ENCODE measurements around the gene TSSC4. TPM values are rescaled to one million over a fixed set of nuclear protein-coding genes. Genes with fewer than 3 reads are reported as not detected.

Gene TSSC4
- total and polyA plus RNA-seq, 2 of the 13 experiments (the other 11 are each of a cell fraction or from before 2014, with no cell fraction given): 16.2 to 58.6 TPM

DNA sequence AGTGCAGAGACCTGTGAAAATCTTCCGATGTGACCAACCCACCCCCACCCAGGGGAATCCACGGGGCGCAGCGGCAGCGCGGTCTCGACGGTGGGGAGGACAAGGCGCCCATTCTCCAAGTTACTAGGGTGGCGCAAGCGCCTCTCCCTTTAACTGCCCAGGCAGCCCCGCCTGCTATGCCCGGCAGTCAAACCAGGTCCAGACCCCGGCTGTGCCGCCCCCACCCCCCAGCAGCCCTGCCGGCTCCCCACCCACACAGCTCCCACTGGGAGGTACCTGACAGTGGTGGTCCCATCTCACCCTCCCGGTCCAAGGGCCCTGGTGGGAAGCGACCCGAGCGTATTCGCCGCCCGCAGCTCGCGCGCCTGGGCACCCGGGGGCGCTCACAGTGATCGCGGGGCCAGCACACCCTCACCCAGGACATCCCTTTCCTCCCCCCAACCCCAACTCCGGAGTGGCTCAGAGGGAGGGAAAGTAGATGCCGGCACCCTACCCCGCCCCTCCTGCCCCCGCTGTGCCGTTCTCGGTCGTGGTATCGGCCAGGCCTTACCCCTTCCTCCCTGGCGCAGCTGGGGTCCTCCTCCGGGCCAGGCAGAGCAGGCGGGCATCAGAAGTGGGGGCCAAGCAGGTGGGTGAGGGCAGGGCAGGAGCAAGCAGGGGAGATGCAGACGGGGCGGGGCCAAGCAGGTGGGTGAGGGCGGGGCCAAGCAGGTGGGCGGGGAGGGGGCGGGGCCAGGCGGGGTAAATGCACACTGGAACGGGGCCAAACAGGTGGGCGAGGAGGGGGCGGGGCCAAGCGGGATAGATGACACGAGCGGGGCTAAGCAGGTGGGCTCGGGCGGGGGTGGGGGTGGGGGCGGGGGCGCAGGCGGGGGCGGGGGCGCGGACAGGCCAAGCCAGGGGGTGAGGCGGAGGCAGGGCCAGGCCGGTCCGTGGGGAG lies 43.6 kb downstream of the TSSC4 start, which contains the start of gene TRPM5:
Gene TRPM5, minus strand, starts transcription at position 634 of the 940 bp plus-strand sequence. CDS start 21,478 bp downstream, outside the sequence.
- 36% methylated on average over 34 of the region's 64 CpGs for whole genome bisulfite sequencing (ENCODE audit: low lambda C conversion rate)
- H3K4me3 ChIP-seq (replicated peaks in 1 of 3; ENCODE audit: insufficient read depth in 1 of 3, low read depth in 2 of 3, low read length in 3 of 3): no peak within 1 kb of the TSS
- no peaks in the 10 kb centered on the region for H3K9me3 ChIP-seq (ENCODE audit: low read length)
- no peaks in the 10 kb centered on the region for H3K79me2 ChIP-seq (ENCODE audit: insufficient read depth, low read length)
- intact Hi-C loops (cut with micrococcal nuclease; ENCODE audit: unreplicated experiment) (no loop called here), in situ Hi-C loops (cut with HindIII; ENCODE audit: extremely low pct_ligation_motif_present, low pct_unique_long_range_greater_than_20kb) (no loop called here)
- FAIRE-seq (no peak), DNase-seq (ENCODE audit: low spot score) (no peak), ATAC-seq (no peak)
- no peak within 1 kb of the TSS for H3K9ac ChIP-seq (ENCODE audit: insufficient read depth, low read depth, low read length)
- no peaks in the 10 kb centered on the region for H3K4me1 ChIP-seq (ENCODE audit: insufficient read depth, low read length)
- H3K27me3 ChIP-seq (ENCODE audit: control insufficient read depth in 1 of 2, insufficient read depth in 2 of 2, low read length in 2 of 2): peaks cover 12 to 60% of the 10 kb centered on the region in 2 experiments; a peak in 4 of 5 replicates
- ChIA-PET POLR2A (no interaction called here), CTCF (ENCODE audit: low intra/inter-chr PET ratio, low total read pairs) (no interaction called here)
- BruUV-seq (replicated peaks): no TSS peak
- H3K27ac ChIP-seq (ENCODE audit: extremely low read length, insufficient read depth, low read length): no peak within 1 kb of the TSS
- H2AFZ ChIP-seq (ENCODE audit: low read length): no peak within 1 kb of the TSS
- H3K4me2 ChIP-seq (ENCODE audit: low read depth, low read length): no peak within 1 kb of the TSS
- H4K20me1 ChIP-seq (ENCODE audit: insufficient read depth, low read length): no peaks in the 10 kb centered on the region; the same call in 1 of the 2 replicates
- TF ChIP-seq, protein P1, sequence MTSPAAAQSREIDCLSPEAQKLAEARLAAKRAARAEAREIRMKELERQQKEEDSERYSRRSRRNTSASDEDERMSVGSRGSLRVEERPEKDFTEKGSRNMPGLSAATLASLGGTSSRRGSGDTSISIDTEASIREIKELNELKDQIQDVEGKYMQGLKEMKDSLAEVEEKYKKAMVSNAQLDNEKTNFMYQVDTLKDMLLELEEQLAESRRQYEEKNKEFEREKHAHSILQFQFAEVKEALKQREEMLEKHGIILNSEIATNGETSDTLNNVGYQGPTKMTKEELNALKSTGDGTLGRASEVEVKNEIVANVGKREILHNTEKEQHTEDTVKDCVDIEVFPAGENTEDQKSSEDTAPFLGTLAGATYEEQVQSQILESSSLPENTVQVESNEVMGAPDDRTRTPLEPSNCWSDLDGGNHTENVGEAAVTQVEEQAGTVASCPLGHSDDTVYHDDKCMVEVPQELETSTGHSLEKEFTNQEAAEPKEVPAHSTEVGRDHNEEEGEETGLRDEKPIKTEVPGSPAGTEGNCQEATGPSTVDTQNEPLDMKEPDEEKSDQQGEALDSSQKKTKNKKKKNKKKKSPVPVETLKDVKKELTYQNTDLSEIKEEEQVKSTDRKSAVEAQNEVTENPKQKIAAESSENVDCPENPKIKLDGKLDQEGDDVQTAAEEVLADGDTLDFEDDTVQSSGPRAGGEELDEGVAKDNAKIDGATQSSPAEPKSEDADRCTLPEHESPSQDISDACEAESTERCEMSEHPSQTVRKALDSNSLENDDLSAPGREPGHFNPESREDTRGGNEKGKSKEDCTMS (CRISPR knock-in tag; conservative IDR thresholded peaks at IDR 0.05): no peak
- no peak for TF ChIP-seq ZSCAN12 (CRISPR knock-in tag; IDR thresholded peaks at IDR 0.05)
- no peak for TF ChIP-seq ZBTB7A (CRISPR knock-in tag; IDR thresholded peaks at IDR 0.05)
- TF ChIP-seq, protein P2, sequence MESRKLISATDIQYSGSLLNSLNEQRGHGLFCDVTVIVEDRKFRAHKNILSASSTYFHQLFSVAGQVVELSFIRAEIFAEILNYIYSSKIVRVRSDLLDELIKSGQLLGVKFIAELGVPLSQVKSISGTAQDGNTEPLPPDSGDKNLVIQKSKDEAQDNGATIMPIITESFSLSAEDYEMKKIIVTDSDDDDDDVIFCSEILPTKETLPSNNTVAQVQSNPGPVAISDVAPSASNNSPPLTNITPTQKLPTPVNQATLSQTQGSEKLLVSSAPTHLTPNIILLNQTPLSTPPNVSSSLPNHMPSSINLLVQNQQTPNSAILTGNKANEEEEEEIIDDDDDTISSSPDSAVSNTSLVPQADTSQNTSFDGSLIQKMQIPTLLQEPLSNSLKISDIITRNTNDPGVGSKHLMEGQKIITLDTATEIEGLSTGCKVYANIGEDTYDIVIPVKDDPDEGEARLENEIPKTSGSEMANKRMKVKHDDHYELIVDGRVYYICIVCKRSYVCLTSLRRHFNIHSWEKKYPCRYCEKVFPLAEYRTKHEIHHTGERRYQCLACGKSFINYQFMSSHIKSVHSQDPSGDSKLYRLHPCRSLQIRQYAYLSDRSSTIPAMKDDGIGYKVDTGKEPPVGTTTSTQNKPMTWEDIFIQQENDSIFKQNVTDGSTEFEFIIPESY (CRISPR knock-in tag; IDR thresholded peaks at IDR 0.05): no peak
- no peak for TF ChIP-seq ZNF839 (CRISPR knock-in tag; IDR thresholded peaks at IDR 0.05; ENCODE audit: borderline replicate concordance)
- TF ChIP-seq ZNF432 (CRISPR knock-in tag; IDR thresholded peaks at IDR 0.05; ENCODE audit: borderline replicate concordance): no peak
- no peak for TF ChIP-seq CHD4 (IDR thresholded peaks at IDR 0.05; ENCODE audit: borderline replicate concordance, low read length)
- TF ChIP-seq ZNF383 (CRISPR knock-in tag; IDR thresholded peaks at IDR 0.05; ENCODE audit: borderline replicate concordance): no peak
- no peak for TF ChIP-seq ZNF737 (CRISPR knock-in tag; IDR thresholded peaks at IDR 0.05; ENCODE audit: borderline replicate concordance)
- no peak for TF ChIP-seq ZNF468 (CRISPR knock-in tag; IDR thresholded peaks at IDR 0.05)
- no peak for TF ChIP-seq NFKBIZ (CRISPR knock-in tag; IDR thresholded peaks at IDR 0.05)
- TF ChIP-seq U2AF1 (optimal IDR thresholded peaks at IDR 0.05; ENCODE audit: low read depth, low read length): no peak
- no peaks in the 10 kb centered on the region for H3K36me3 ChIP-seq (replicated peaks in 1 of 2; ENCODE audit: control insufficient read depth in 1 of 2, insufficient read depth in 2 of 2, low read length in 2 of 2)

Data from HepG2 (cell line).